Measurements from ENCODE around the gene SRRM3. TPM values are rescaled to one million over a fixed set of nuclear protein-coding genes. Genes with fewer than 3 reads are reported as not detected.

The SRRM3 gene
- total and polyA plus RNA-seq, 8 donors, result 0.37 to 6.4 (median 5.3) TPM; not detected in 2

DNA sequence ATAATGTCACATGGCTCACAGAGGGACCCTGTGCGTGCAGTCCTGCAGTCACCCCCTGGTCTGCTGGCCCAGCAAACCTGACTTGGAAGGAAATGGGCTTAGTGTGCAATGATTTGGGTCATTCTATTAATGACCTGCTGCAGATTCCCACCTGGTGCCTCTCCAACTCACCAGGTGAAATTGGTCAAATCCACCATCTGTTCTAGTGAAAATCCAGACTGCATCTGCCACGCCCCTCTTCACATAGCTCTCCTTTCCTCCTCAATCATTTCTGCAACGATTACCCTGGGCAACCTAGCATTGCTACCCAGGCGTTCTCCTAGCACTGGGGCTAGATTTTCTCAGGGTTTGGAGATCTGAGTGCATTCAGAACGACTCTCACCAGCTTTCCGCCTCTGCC, 29.4 kb downstream of the SRRM3 start:
- no peaks in the 10 kb centered on the region for H3K36me3 ChIP-seq
- 56 to 63% (median 57%) methylated on average over 5 to 6 of the region's 6 CpGs for WGBS, 5 donors
- H3K4me3 ChIP-seq, result no peak overlapping the region
- no peak overlapping the region for H3K27ac ChIP-seq
- no peak for TF ChIP-seq POLR2A (IDR thresholded peaks at IDR 0.05)
- TF ChIP-seq, protein P1, sequence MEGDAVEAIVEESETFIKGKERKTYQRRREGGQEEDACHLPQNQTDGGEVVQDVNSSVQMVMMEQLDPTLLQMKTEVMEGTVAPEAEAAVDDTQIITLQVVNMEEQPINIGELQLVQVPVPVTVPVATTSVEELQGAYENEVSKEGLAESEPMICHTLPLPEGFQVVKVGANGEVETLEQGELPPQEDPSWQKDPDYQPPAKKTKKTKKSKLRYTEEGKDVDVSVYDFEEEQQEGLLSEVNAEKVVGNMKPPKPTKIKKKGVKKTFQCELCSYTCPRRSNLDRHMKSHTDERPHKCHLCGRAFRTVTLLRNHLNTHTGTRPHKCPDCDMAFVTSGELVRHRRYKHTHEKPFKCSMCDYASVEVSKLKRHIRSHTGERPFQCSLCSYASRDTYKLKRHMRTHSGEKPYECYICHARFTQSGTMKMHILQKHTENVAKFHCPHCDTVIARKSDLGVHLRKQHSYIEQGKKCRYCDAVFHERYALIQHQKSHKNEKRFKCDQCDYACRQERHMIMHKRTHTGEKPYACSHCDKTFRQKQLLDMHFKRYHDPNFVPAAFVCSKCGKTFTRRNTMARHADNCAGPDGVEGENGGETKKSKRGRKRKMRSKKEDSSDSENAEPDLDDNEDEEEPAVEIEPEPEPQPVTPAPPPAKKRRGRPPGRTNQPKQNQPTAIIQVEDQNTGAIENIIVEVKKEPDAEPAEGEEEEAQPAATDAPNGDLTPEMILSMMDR (IDR thresholded peaks at IDR 0.05), result no peak
- no peak for TF ChIP-seq POLR2AphosphoS5 (IDR thresholded peaks at IDR 0.05)
- TF ChIP-seq EP300 (IDR thresholded peaks at IDR 0.05), result no peak
- peaks cover 0 to 100% (median 48%) of the 10 kb centered on the region in 3 donors for H3K27me3 ChIP-seq
- intact Hi-C loops (cut with DNase I; ENCODE audit: low total_unique reads), result no loop called here
- H3K4me1 ChIP-seq, result peaks cover 0 to 12% (median 9%) of the 10 kb centered on the region in 4 donors
- H3K9me3 ChIP-seq, result no peaks in the 10 kb centered on the region
- no peak for DNase-seq

DNA sequence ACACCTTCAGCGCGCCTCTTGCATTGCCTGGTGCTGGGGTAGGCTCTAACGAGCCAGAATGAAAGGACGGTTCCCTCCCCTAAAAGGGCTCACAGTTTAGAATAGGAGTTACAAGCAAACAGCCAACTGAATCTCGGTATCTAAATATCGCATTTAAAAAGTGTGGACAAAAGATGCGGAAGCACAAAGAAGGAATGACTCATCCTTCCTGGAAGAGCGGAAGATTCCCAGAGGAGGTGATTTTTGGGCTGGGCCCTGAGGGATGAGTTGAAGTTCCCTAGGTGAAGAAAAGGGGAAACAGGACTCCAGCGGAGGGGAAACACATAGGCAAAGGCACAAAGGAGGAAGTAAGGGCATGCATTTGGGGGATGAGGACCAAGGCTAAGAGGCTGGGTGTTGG, 29.9 kb downstream of the SRRM3 start:
- Histone ChIP-seq H3K9me3 (no peaks in the 10 kb centered on the region), H3K27me3 (peaks cover 0 to 100% (median 49%) of the 10 kb centered on the region in 3 donors), H3K27ac (no peak overlapping the region), H3K36me3 (no peaks in the 10 kb centered on the region), H3K4me3 (no peak overlapping the region), H3K4me1 (peaks cover 0 to 12% (median 9%) of the 10 kb centered on the region in 4 donors)
- no peak for DNase-seq
- TF ChIP-seq POLR2A (IDR thresholded peaks at IDR 0.05), result no peak
- TF ChIP-seq, protein P1 (IDR thresholded peaks at IDR 0.05), result no peak
- no peak for TF ChIP-seq EP300 (IDR thresholded peaks at IDR 0.05)
- no peak for TF ChIP-seq POLR2AphosphoS5 (IDR thresholded peaks at IDR 0.05)
- intact Hi-C loops (cut with DNase I; ENCODE audit: low total_unique reads), result no loop called here
- 40 to 49% (median 44%) methylated on average over 9 of the region's 9 CpGs for WGBS, 5 donors

DNA sequence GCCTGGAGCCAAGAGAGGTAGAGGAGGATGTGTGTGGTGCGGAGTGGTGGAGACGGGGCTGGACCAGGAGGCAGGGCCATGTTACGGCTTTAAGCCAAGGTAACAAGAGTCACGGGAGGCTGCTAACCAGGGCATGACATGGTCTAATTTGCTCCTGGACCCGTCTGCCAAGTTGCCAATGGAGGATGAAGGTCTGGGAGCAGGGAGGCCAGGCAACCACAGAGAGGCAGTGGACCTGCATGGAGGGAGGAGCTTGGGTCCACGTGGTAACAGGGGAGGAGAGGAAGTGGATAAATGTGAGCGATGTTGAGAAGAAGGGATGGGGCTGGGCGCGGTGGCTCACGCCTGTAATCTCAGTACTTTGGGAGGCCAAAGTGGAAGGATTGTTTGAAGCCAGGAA, 31.0 kb downstream of the SRRM3 start:
- H3K36me3 ChIP-seq, result no peaks in the 10 kb centered on the region
- intact Hi-C loops (cut with DNase I; ENCODE audit: low total_unique reads), result no loop called here
- no peak for DNase-seq
- H3K4me1 ChIP-seq, result peaks cover 0 to 12% (median 9%) of the 10 kb centered on the region in 4 donors
- WGBS, 5 donors, result 69 to 76% (median 71%) methylated on average over 10 of the region's 10 CpGs
- H3K27ac ChIP-seq, result no peak overlapping the region
- TF ChIP-seq EP300 (IDR thresholded peaks at IDR 0.05), result no peak
- TF ChIP-seq, protein P1 (IDR thresholded peaks at IDR 0.05), result no peak
- no peak for TF ChIP-seq POLR2A (IDR thresholded peaks at IDR 0.05)
- no peak for TF ChIP-seq POLR2AphosphoS5 (IDR thresholded peaks at IDR 0.05)
- no peaks in the 10 kb centered on the region for H3K9me3 ChIP-seq
- H3K27me3 ChIP-seq, result peaks cover 0 to 100% (median 56%) of the 10 kb centered on the region in 3 donors
- H3K4me3 ChIP-seq, result no peak overlapping the region

DNA sequence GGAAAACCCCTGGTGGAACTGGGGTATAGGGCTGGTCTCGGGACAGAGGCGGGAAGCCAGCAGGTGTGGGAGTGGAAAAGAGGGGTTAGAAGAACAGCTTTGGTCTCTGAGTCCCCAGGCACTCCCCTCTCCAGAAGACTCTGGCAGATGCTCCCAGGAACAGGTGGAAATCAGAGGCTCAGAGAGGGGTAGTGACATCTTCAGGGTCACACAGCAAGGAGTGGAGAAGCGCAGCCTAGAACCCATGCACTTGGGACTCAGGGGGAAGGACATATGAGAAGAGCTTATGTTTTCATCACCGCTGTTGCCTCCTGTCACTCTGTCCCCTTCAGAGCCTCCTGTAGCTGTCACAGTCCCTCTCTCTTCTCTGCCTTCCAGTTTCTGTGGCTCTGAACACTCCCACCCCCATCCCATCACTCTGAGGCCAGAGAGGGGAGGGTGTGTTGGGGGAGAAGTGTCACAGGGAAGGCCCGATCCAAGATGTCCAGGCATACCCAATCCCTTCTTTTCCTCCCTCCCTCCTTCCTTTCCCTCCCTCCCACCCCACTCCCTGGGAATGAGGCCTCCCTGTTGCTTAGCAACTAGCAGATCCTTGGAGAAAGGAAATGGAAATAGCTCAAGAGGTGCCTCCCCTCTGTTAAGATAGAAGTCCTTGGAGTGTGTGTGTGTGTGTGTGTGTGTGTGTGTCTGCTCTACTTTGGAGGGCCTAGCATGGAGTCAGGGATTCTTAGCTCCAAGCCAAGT, 32.0 kb downstream of the SRRM3 start:
- TF ChIP-seq POLR2A (IDR thresholded peaks at IDR 0.05) (no peak), EP300 (IDR thresholded peaks at IDR 0.05) (no peak), POLR2AphosphoS5 (IDR thresholded peaks at IDR 0.05) (no peak)
- TF ChIP-seq, protein P1 (IDR thresholded peaks at IDR 0.05), result no peak
- intact Hi-C loops (cut with DNase I; ENCODE audit: low total_unique reads), result no loop called here
- Histone ChIP-seq H3K9me3 (no peaks in the 10 kb centered on the region), H3K4me1 (peaks cover 0 to 12% (median 9%) of the 10 kb centered on the region in 4 donors), H3K27me3 (peaks cover 0 to 100% (median 59%) of the 10 kb centered on the region in 3 donors), H3K4me3 (no peak overlapping the region), H3K36me3 (no peaks in the 10 kb centered on the region), H3K27ac (no peak overlapping the region)
- peak in 1 of 2 donors; percentile 40 for DNase-seq
- WGBS, 5 donors, result 65 to 80% (median 73%) methylated on average over 5 of the region's 5 CpGs

All from stomach (tissue), 9 donors.